Colonic mucosa (tissue), 4 donors: Measurements from ENCODE around the gene MCCC1. TPM values are rescaled to one million over a fixed set of nuclear protein-coding genes. Genes with fewer than 3 reads are reported as not detected.

ENCODE experiments used
- DNase-seq: peaks from one replicate; pipeline ENCODE4 v3.0.0-alpha.2; 2020
- H3K27ac ChIP-seq: fragments of 200-600 bp; one replicate; pipeline ENCODE4 v1.8.0; 2021
- H3K27me3 ChIP-seq: fragments of 200-600 bp; one replicate; pipeline ENCODE4 v1.8.0; 2021
- H3K36me3 ChIP-seq: fragments of 200-600 bp; one replicate; pipeline ENCODE4 v1.8.0; 2021
- H3K4me1 ChIP-seq: fragments of 200-600 bp; one replicate; pipeline ENCODE4 v1.8.0; 2021; ENCODE audit warnings: mild to moderate bottlenecking
- H3K4me3 ChIP-seq: fragments of 200-600 bp; one replicate; pipeline ENCODE4 v1.8.0; 2021
- H3K9ac ChIP-seq, 2 donors: one replicate each; pipeline ENCODE4 v1.7.0; 2013; ENCODE audit warnings: control low read depth in 2 of 2, low read depth in 2 of 2, low read length in 2 of 2
- H3K9me3 ChIP-seq: fragments of 200-600 bp; one replicate; pipeline ENCODE4 v1.8.0; 2021
- CTCF ChIP-seq: fragments of 200-600 bp; IDR thresholded peaks from one replicate; pipeline ENCODE4 v1.8.0; 2022; ENCODE audit warnings: antibody characterized with exemption, mild to moderate bottlenecking
- intact Hi-C: fragments of 100-400 bp; cut with DNase I; formaldehyde crosslinking; loops from one replicate; pipeline ENCODE4 v1.14.1; 2022
- total RNA-seq, 2 donors: library from RNA; stranded (reverse); fragmentation: NEBNext Ultra II Directional in 1 of 2; extraction: Animal tissue kit (Norgen Biotek cat#: 25700) in 1 of 2; gene quantifications; one replicate each; pipeline ENCODE4 v1.2.1, GENCODE V29; 2021
- donor health status: healthy.
- donor health status: DM: no; HTN: no; CAD: no.
- donor health status: DM: no; HTN: no; CAD: no.

Gene MCCC1
- total RNA-seq, 2 donors from 2014 or later, result 24.9 to 27.2 TPM

GRCh38 chr3:183015185-183015584 is 84.1 kb downstream of the MCCC1 start:
- Histone ChIP-seq H3K4me3 (no peak overlapping the region), H3K27me3 (no peaks in the 10 kb centered on the region), H3K9ac (no peak overlapping the region), H3K36me3 (no peaks in the 10 kb centered on the region), H3K9me3 (no peaks in the 10 kb centered on the region), H3K27ac (no peak overlapping the region), H3K4me1 (no peaks in the 10 kb centered on the region)
- intact Hi-C loops, result no loop called here
- TF ChIP-seq CTCF, result no peak
- DNase-seq, result no peak

- no peaks in the 10 kb centered on the region for H3K27me3 ChIP-seq
- DNase-seq, result no peak
- H3K36me3 ChIP-seq, result no peaks in the 10 kb centered on the region
- no peak overlapping the region for H3K9ac ChIP-seq
- intact Hi-C loops, result no loop called here
- no peaks in the 10 kb centered on the region for H3K9me3 ChIP-seq
- no peak overlapping the region for H3K27ac ChIP-seq
- H3K4me1 ChIP-seq, result no peaks in the 10 kb centered on the region
- H3K4me3 ChIP-seq, result no peak overlapping the region
- no peak for TF ChIP-seq CTCF
These were observed 85.4 kb downstream of the MCCC1 start for GRCh38 chr3:183013856-183014255.

- Histone ChIP-seq H3K4me1 (no peaks in the 10 kb centered on the region), H3K27ac (no peak overlapping the region), H3K9me3 (no peaks in the 10 kb centered on the region), H3K27me3 (no peaks in the 10 kb centered on the region), H3K4me3 (no peak overlapping the region), H3K36me3 (no peaks in the 10 kb centered on the region), H3K9ac (no peak overlapping the region)
- no peak for TF ChIP-seq CTCF
- intact Hi-C loops, result no loop called here
- DNase-seq, result no peak
These were observed 86.2 kb downstream of the MCCC1 start for GRCh38 chr3:183013074-183013473.

GRCh38 chr3:183008800-183009199 is 90.5 kb downstream of the MCCC1 start:
- Histone ChIP-seq H3K27ac (no peak overlapping the region), H3K27me3 (no peaks in the 10 kb centered on the region), H3K36me3 (no peaks in the 10 kb centered on the region), H3K4me3 (no peak overlapping the region), H3K4me1 (no peaks in the 10 kb centered on the region), H3K9ac (no peak overlapping the region), H3K9me3 (no peaks in the 10 kb centered on the region)
- intact Hi-C loops, result no loop called here
- TF ChIP-seq CTCF, result no peak
- DNase-seq, result no peak

- no peak for TF ChIP-seq CTCF
- H3K27ac ChIP-seq, result no peak overlapping the region
- no peak overlapping the region for H3K4me3 ChIP-seq
- H3K27me3 ChIP-seq, result no peaks in the 10 kb centered on the region
- DNase-seq, result no peak
- H3K9me3 ChIP-seq, result no peaks in the 10 kb centered on the region
- no peaks in the 10 kb centered on the region for H3K36me3 ChIP-seq
- no peak overlapping the region for H3K9ac ChIP-seq
- intact Hi-C loops, result no loop called here
- no peaks in the 10 kb centered on the region for H3K4me1 ChIP-seq
These were observed 91.0 kb downstream of the MCCC1 start for GRCh38 chr3:183008303-183008702.
